Measurements from ENCODE around the gene MLF2.

DNA sequence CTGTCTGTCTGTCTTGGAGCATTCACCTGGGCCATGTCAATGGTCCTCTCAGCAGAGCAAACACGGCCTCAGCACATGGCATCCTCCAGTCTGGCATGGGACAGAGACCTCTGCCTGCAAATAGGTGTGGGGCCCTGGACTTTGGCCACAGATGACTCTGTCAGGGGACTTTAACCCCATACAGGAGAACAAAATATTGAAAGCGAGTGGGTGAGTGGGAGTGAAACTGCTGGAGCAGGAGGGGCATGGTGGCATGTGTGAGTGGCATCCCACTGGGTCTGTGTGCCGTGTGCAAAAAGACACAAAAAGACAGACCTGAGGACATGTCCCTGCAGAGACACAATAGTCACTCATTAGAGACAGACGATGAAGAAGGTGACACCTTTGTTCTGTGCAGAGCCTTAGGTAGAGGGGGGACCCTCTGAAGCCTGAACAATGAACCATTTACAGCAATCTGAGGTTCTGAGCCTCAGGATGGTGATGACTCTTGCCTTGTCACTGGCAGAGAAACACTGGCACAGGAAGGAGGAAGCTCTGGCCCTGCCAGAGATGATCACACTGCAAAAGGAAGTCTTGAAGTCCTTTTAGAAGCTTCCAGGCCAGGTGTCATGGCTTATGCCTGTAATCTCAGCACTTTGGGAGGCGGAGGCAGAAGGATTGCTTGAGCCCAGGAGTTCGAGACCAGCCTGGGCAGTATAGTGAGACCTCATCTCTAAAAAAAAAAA lies 26.9 kb upstream of the MLF2 start:
- TF ChIP-seq, protein P1, sequence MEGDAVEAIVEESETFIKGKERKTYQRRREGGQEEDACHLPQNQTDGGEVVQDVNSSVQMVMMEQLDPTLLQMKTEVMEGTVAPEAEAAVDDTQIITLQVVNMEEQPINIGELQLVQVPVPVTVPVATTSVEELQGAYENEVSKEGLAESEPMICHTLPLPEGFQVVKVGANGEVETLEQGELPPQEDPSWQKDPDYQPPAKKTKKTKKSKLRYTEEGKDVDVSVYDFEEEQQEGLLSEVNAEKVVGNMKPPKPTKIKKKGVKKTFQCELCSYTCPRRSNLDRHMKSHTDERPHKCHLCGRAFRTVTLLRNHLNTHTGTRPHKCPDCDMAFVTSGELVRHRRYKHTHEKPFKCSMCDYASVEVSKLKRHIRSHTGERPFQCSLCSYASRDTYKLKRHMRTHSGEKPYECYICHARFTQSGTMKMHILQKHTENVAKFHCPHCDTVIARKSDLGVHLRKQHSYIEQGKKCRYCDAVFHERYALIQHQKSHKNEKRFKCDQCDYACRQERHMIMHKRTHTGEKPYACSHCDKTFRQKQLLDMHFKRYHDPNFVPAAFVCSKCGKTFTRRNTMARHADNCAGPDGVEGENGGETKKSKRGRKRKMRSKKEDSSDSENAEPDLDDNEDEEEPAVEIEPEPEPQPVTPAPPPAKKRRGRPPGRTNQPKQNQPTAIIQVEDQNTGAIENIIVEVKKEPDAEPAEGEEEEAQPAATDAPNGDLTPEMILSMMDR (IDR thresholded peaks at IDR 0.05; ENCODE audit: poor library complexity), result no peak
- TF ChIP-seq EZH2 (IDR thresholded peaks at IDR 0.05; ENCODE audit: borderline replicate concordance) (no peak), EZH2phosphoT487 (IDR thresholded peaks at IDR 0.05; ENCODE audit: low read depth, severe bottlenecking, unreplicated experiment) (no peak)
